GM10266 (cell line): ENCODE results near the gene ABHD16A.

Experiments
- DNase-seq: peaks from one replicate; pipeline ENCODE4 v3.0.0; 2012; ENCODE audit errors: extremely low spot score
- TF ChIP-seq, protein P1 (sequence below): IDR thresholded peaks from 2 replicates; pipeline ENCODE4 v1.5.1; 2012; ENCODE audit warnings: mild to moderate bottlenecking, low read depth; ENCODE audit not compliant: control insufficient read depth, insufficient read depth; ENCODE audit errors: missing control alignments

Gene ABHD16A

DNA sequence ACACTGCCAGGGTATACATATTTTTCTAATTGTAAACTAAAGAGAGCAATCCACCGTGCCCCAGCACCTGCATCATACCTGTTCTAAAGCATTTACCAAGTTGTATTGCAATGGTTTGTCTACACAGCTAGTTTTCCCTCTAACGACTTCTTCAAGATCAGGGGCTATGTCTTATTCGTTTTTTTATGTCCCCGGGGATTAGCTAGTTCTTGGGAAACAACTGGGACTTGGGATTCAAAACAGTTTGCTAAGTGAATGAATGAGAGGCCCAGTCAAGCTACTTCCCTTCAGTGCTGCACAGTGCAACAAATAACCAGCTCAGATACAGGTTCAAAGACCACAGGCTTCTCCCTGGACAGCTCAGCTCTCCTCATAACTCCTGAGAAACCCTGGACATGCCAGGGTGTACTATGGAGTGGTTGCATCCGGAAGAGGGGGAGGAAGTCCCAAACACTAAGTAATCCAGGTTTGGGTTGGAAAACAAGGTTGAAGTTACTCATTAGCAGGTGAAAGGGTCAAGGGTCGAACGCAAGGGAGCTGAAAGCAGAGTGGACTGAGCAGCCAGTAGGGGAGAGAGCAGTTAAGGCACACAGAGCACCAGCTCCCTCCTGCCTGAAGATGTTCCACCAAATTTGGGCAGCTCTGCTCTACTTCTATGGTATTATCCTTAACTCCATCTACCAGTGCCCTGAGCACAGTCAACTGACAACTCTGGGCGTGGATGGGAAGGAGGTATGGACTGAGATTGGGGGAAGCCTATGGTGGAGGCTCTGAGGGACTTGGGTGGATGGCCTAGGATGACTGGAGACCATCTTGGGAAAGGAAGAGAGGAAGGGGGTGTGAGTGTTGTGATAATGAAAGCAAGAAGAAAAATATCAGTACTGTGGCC, 47.5 kb downstream of the ABHD16A start, which contains the start of gene APOM:
TSS of gene APOM (plus strand) at position 546 of the 889 bp plus-strand sequence. CDS start at position 619, 73 bp downstream.
- no peak for DNase-seq
- TF ChIP-seq, protein P1, sequence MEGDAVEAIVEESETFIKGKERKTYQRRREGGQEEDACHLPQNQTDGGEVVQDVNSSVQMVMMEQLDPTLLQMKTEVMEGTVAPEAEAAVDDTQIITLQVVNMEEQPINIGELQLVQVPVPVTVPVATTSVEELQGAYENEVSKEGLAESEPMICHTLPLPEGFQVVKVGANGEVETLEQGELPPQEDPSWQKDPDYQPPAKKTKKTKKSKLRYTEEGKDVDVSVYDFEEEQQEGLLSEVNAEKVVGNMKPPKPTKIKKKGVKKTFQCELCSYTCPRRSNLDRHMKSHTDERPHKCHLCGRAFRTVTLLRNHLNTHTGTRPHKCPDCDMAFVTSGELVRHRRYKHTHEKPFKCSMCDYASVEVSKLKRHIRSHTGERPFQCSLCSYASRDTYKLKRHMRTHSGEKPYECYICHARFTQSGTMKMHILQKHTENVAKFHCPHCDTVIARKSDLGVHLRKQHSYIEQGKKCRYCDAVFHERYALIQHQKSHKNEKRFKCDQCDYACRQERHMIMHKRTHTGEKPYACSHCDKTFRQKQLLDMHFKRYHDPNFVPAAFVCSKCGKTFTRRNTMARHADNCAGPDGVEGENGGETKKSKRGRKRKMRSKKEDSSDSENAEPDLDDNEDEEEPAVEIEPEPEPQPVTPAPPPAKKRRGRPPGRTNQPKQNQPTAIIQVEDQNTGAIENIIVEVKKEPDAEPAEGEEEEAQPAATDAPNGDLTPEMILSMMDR: no peak

DNA sequence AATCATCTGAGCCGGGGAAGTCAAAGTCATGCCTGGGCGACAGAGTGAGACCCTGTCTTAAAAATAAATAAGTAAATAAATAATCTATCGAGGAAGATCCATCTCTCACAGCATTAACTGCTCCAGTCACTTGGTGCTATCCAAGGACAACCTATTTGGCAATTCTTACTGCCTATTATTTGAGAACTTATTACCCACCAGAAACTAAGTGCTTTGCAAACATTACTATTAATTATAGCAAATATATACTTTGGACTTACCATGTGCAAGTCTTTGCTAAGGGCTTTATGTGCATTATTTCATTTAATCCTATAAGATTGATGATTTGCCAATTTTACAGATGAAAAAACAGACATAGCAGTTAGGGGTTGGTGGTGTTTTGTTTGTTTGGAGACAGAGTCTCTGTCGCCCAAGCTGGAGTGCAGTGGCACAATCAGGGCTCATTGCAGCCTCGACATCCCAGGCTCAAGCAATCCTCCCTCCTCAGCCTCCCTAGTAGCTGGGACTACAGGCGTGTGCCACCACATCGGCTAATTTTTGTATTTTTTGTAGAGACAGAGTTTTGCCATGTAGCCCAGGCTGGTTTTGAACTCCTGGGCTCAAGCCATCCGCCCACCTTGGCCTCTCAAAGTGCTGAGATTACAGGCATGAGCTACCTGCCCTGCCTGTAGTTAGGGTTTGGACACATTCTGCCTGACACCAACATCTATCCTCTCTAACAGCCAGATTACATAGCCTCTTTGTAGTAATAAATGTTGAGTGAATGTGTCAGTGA, 48.4 kb downstream of the ABHD16A start:
- DNase-seq: no peak
- TF ChIP-seq, protein P1: no peak

GRCh38 chr6:31652925-31653724, 50.0 kb downstream of the ABHD16A start:
- TF ChIP-seq, protein P1: no peak
- DNase-seq: peak; percentile 91

DNA sequence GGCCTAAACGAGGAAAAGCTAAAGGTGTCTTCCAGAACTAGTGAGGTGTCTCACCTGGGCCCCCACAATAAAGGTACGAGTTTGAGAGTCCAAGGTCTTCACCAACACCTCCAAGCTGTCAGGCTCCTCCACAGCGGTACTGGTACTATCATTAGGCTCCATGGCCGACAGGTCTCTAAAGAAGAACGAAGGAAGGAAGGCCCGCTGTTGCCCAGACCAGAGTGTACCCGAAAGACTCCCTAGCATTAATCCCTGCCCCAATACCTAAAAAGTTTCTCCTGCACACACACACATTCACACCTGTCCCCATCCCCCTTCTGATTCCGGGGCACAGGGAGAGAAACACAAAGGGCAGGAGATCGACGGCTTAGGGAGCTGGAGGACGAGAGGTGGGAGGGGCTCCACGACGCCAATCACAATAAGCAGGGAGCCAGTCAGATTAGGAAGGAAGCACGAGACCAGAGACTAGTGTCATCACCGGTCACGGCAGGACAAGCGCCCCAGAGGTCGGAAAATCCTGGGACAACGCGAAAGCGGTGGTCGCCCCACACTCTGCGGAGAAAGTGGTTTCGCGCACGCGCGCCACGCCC, 51.4 kb downstream of the ABHD16A start:
- TF ChIP-seq, protein P1: no peak
- DNase-seq: peak; percentile 71

- no peak for DNase-seq
- TF ChIP-seq, protein P1: no peak
Measured at GRCh38 chr6:31645325-31645724, 57.8 kb downstream of the ABHD16A start.

GRCh38 chr6:31643818-31644454, 59.2 kb downstream of the ABHD16A start:
- no peak for DNase-seq
- TF ChIP-seq, protein P1: no peak
